Measurements from ENCODE around the gene CYB5R2. TPM values are rescaled to one million over a fixed set of nuclear protein-coding genes. Genes with fewer than 3 reads are reported as not detected.

CYB5R2 gene
- polyA plus RNA-seq, 1 donor (not counting 4 experiments of a cell fraction or from before 2014, with no cell fraction given) = 24.7 TPM

DNA sequence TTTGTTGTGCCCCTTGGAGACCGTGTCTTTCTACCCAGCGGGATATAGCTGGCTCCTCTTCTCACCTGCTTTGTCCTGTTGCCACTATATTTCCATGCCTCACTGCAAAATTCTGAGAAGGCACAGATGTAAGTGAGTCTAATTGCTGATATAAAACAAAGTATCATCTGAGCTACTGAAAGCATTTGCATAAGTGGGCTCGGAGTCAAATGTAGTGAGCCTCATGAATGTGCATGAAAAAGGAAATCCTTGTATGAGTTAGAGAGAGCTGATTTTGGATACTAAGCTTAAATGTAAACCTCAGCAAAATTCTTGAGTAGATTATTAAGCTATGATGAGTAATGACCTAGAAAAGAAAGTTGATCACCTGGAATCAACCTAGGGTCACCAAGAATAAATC, 19.1 kb upstream of the CYB5R2 start:
- Histone ChIP-seq H4K20me1 (ENCODE audit: control insufficient read depth, extremely low read depth, insufficient read depth, low read length) (no peaks in the 10 kb centered on the region), H3K79me2 (ENCODE audit: control insufficient read depth, insufficient read depth, low read length) (no peaks in the 10 kb centered on the region), H3K9me3 (ENCODE audit: control insufficient read depth, low read depth, low read length) (no peaks in the 10 kb centered on the region), H3K4me1 (ENCODE audit: control insufficient read depth, extremely low read depth, insufficient read depth, low read length) (no peaks in the 10 kb centered on the region), H3K4me3 (ENCODE audit: control insufficient read depth in 2 of 3, extremely low read depth in 1 of 3, insufficient read depth in 2 of 3, low read depth in 1 of 3, low read length in 3 of 3) (no peak overlapping the region), H3K36me3 (ENCODE audit: control insufficient read depth in 2 of 2, extremely low read depth in 1 of 2, insufficient read depth in 2 of 2, low read length in 2 of 2) (no peaks in the 10 kb centered on the region), H3K27ac (ENCODE audit: control insufficient read depth, insufficient read depth, low read length) (no peak overlapping the region), H3K9me1 (ENCODE audit: control insufficient read depth, extremely low read depth, insufficient read depth, low read length) (no peaks in the 10 kb centered on the region), H3K9ac (ENCODE audit: control insufficient read depth, extremely low read depth, insufficient read depth, low read length) (no peak overlapping the region), H3K27me3 (ENCODE audit: control insufficient read depth, extremely low read depth, insufficient read depth, low read length) (no peaks in the 10 kb centered on the region), H2AFZ (ENCODE audit: control insufficient read depth, low read length) (no peak overlapping the region), H3K4me2 (ENCODE audit: control insufficient read depth, extremely low read depth, insufficient read depth, low read depth, low read length) (no peak overlapping the region)
- dilution Hi-C loops (cut with MboI; ENCODE audit: extremely low pct_ligation_motif_present, low sequenced_read_pairs) = no loop called here
- no peak for FAIRE-seq
- no peak for TF ChIP-seq EZH2 (IDR thresholded peaks at IDR 0.05; ENCODE audit: low read length)
- TF ChIP-seq, protein P1, sequence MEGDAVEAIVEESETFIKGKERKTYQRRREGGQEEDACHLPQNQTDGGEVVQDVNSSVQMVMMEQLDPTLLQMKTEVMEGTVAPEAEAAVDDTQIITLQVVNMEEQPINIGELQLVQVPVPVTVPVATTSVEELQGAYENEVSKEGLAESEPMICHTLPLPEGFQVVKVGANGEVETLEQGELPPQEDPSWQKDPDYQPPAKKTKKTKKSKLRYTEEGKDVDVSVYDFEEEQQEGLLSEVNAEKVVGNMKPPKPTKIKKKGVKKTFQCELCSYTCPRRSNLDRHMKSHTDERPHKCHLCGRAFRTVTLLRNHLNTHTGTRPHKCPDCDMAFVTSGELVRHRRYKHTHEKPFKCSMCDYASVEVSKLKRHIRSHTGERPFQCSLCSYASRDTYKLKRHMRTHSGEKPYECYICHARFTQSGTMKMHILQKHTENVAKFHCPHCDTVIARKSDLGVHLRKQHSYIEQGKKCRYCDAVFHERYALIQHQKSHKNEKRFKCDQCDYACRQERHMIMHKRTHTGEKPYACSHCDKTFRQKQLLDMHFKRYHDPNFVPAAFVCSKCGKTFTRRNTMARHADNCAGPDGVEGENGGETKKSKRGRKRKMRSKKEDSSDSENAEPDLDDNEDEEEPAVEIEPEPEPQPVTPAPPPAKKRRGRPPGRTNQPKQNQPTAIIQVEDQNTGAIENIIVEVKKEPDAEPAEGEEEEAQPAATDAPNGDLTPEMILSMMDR (optimal IDR thresholded peaks at IDR 0.05 in 1 of 3, IDR thresholded peaks at IDR 0.05 in 1 of 3, conservative IDR thresholded peaks at IDR 0.05 in 1 of 3; ENCODE audit: extremely low read depth in 1 of 3, insufficient read depth in 2 of 3, low read length in 3 of 3) = no peak
- DNase-seq (ENCODE audit: low read depth, low spot score) = no peak

DNA sequence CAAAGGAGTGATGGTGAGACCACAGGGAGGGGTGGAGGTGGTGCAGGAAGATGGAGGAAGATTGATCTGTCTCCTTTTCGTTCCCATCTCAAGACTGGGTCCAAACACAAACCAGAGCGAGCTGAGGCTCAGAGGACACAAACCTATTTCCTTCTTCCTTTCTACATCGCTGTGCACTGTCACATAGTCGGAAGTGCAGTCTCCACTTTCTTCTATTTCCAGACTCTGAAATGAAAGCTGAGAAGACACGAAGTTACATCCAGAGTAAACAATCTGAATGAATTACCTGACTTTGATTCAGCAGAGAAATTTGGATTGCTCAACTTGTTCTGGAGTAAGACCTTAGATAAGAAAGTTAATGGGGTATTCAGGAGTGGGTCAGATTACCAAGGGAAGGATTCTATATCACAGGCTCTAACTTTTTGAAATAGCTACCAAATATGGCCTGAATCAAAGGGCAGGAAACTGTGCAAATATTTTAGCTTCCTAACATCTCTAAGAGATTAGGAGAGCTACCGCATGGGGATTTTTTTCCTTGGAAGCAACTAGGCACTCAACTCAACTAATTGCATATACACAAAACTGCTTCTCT, 18.6 kb upstream of the CYB5R2 start:
- Histone ChIP-seq H3K9me1 (ENCODE audit: control insufficient read depth, extremely low read depth, insufficient read depth, low read length) (no peaks in the 10 kb centered on the region), H4K20me1 (ENCODE audit: control insufficient read depth, extremely low read depth, insufficient read depth, low read length) (no peaks in the 10 kb centered on the region), H3K4me1 (ENCODE audit: control insufficient read depth, extremely low read depth, insufficient read depth, low read length) (no peaks in the 10 kb centered on the region), H3K27ac (ENCODE audit: control insufficient read depth, insufficient read depth, low read length) (no peak overlapping the region), H3K79me2 (ENCODE audit: control insufficient read depth, insufficient read depth, low read length) (no peaks in the 10 kb centered on the region), H3K9me3 (ENCODE audit: control insufficient read depth, low read depth, low read length) (no peaks in the 10 kb centered on the region), H3K4me2 (ENCODE audit: control insufficient read depth, extremely low read depth, insufficient read depth, low read depth, low read length) (no peak overlapping the region), H3K36me3 (ENCODE audit: control insufficient read depth in 2 of 2, extremely low read depth in 1 of 2, insufficient read depth in 2 of 2, low read length in 2 of 2) (no peaks in the 10 kb centered on the region), H3K4me3 (ENCODE audit: control insufficient read depth in 2 of 3, extremely low read depth in 1 of 3, insufficient read depth in 2 of 3, low read depth in 1 of 3, low read length in 3 of 3) (no peak overlapping the region), H3K27me3 (ENCODE audit: control insufficient read depth, extremely low read depth, insufficient read depth, low read length) (no peaks in the 10 kb centered on the region), H3K9ac (ENCODE audit: control insufficient read depth, extremely low read depth, insufficient read depth, low read length) (no peak overlapping the region), H2AFZ (ENCODE audit: control insufficient read depth, low read length) (no peak overlapping the region)
- no peak for FAIRE-seq
- TF ChIP-seq EZH2 (IDR thresholded peaks at IDR 0.05; ENCODE audit: low read length) = no peak
- TF ChIP-seq, protein P1 (optimal IDR thresholded peaks at IDR 0.05 in 1 of 3, IDR thresholded peaks at IDR 0.05 in 1 of 3, conservative IDR thresholded peaks at IDR 0.05 in 1 of 3; ENCODE audit: extremely low read depth in 1 of 3, insufficient read depth in 2 of 3, low read length in 3 of 3) = no peak
- dilution Hi-C loops (cut with MboI; ENCODE audit: extremely low pct_ligation_motif_present, low sequenced_read_pairs) = no loop called here
- no peak for DNase-seq (ENCODE audit: low read depth, low spot score)
